SK-N-MC (cell line): ENCODE results near the gene SLC26A8.

Experiments used
- FOXP2 ChIP-seq: optimal IDR thresholded peaks from 2 replicates; pipeline ENCODE3; 2011; ENCODE audit warnings: mild to moderate bottlenecking, moderate library complexity; ENCODE audit not compliant: insufficient read depth; ENCODE audit errors: extremely low read length, control extremely low read depth
- POLR2AphosphoS5 ChIP-seq: IDR thresholded peaks from 2 replicates; pipeline ENCODE4 v1.6.1; 2012; ENCODE audit warnings: mild to moderate bottlenecking, low read depth, low read length, borderline replicate concordance

DNA sequence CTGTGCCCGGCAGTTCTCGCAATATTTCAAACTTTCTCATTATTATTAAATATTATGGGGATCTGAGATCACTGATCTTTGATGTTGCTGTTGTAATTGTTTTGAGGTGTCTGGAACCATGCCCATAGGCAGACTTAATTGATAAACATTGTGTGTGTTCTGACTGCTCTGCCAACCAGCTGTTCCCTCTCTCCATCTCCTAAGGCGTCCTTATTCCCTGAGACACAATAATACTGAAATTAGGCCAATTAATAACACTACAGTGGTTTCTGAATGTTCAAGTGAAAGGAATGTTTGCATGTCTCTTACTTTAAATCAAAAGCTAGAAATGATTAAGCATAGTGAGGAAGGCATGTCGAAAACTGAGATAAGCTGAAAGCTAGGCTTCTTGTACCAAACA, 10.8 kb upstream of the SLC26A8 start:
- TF ChIP-seq FOXP2 (no peak), POLR2AphosphoS5 (no peak)
